Measurements from ENCODE around the gene OSCAR. TPM values are rescaled to one million over a fixed set of nuclear protein-coding genes. Genes with fewer than 3 reads are reported as not detected.

The OSCAR gene
- total RNA-seq, 1 donor from 2014 or later = 0.52 TPM

GRCh38 chr19:54095136-54095858 is 5.3 kb downstream of the OSCAR start:
- Histone ChIP-seq H3K36me3 (ENCODE audit: control insufficient read depth in 3 of 3, insufficient read depth in 3 of 3, low read length in 3 of 3) (no peaks in the 10 kb centered on the region), H3K27ac (ENCODE audit: low read depth, low read length) (no peak overlapping the region), H3K9me3 (ENCODE audit: control insufficient read depth in 3 of 3, low read length in 3 of 3) (no peaks in the 10 kb centered on the region), H3K27me3 (ENCODE audit: control insufficient read depth in 3 of 3, insufficient read depth in 3 of 3, low read length in 3 of 3) (peaks cover 18 to 28% (median 20%) of the 10 kb centered on the region in 3 donors), H3K9ac (ENCODE audit: low read depth in 1 of 3, low read length in 3 of 3) (peak overlapping the region in 1 of 3 donors; percentile 16), H3K4me1 (ENCODE audit: control insufficient read depth in 3 of 3, insufficient read depth in 3 of 3, low read length in 3 of 3) (peaks cover 0 to 4% (median 2%) of the 10 kb centered on the region in 3 donors), H3K4me3 (ENCODE audit: low read length in 3 of 3) (no peak overlapping the region)

- no peaks in the 10 kb centered on the region for H3K36me3 ChIP-seq (ENCODE audit: control insufficient read depth in 3 of 3, insufficient read depth in 3 of 3, low read length in 3 of 3)
- H3K9ac ChIP-seq (ENCODE audit: low read depth in 1 of 3, low read length in 3 of 3) = no peak overlapping the region
- H3K4me1 ChIP-seq (ENCODE audit: control insufficient read depth in 3 of 3, insufficient read depth in 3 of 3, low read length in 3 of 3) = peaks cover 0 to 4% (median 2%) of the 10 kb centered on the region in 3 donors
- peaks cover 18 to 27% (median 21%) of the 10 kb centered on the region in 3 donors for H3K27me3 ChIP-seq (ENCODE audit: control insufficient read depth in 3 of 3, insufficient read depth in 3 of 3, low read length in 3 of 3)
- no peaks in the 10 kb centered on the region for H3K9me3 ChIP-seq (ENCODE audit: control insufficient read depth in 3 of 3, low read length in 3 of 3)
- H3K4me3 ChIP-seq (ENCODE audit: low read length in 3 of 3) = no peak overlapping the region
- no peak overlapping the region for H3K27ac ChIP-seq (ENCODE audit: low read depth, low read length)
Observed at GRCh38 chr19:54094426-54095000, 6.1 kb downstream of the OSCAR start.

GRCh38 chr19:54084410-54084809 is 16.2 kb downstream of the OSCAR start:
- Histone ChIP-seq H3K4me3 (ENCODE audit: low read length in 3 of 3) (no peak overlapping the region), H3K27ac (ENCODE audit: low read depth, low read length) (no peak overlapping the region), H3K9me3 (ENCODE audit: control insufficient read depth in 3 of 3, low read length in 3 of 3) (peaks cover 2 to 6% (median 5%) of the 10 kb centered on the region in 3 donors), H3K4me1 (ENCODE audit: control insufficient read depth in 3 of 3, insufficient read depth in 3 of 3, low read length in 3 of 3) (no peaks in the 10 kb centered on the region), H3K27me3 (ENCODE audit: control insufficient read depth in 3 of 3, insufficient read depth in 3 of 3, low read length in 3 of 3) (peaks cover 0 to 2% (median 0%) of the 10 kb centered on the region in 3 donors), H3K36me3 (ENCODE audit: control insufficient read depth in 3 of 3, insufficient read depth in 3 of 3, low read length in 3 of 3) (no peaks in the 10 kb centered on the region), H3K9ac (ENCODE audit: low read depth in 1 of 3, low read length in 3 of 3) (no peak overlapping the region)

GRCh38 chr19:54081032-54081431 is 19.6 kb downstream of the OSCAR start, which contains the start of gene TARM1:
Gene TARM1 (minus strand): TSS chr19:54081365. CDS start chr19:54081340, 25 bp downstream.
- Histone ChIP-seq H3K4me1 (ENCODE audit: control insufficient read depth in 3 of 3, insufficient read depth in 3 of 3, low read length in 3 of 3) (no peaks in the 10 kb centered on the region), H3K27ac (ENCODE audit: low read depth, low read length) (no peak within 1 kb of the TSS), H3K27me3 (ENCODE audit: control insufficient read depth in 3 of 3, insufficient read depth in 3 of 3, low read length in 3 of 3) (peaks cover 0 to 4% (median 0%) of the 10 kb centered on the region in 3 donors), H3K4me3 (ENCODE audit: low read length in 3 of 3) (no peak within 1 kb of the TSS), H3K9ac (ENCODE audit: low read depth in 1 of 3, low read length in 3 of 3) (no peak within 1 kb of the TSS), H3K36me3 (ENCODE audit: control insufficient read depth in 3 of 3, insufficient read depth in 3 of 3, low read length in 3 of 3) (no peaks in the 10 kb centered on the region), H3K9me3 (ENCODE audit: control insufficient read depth in 3 of 3, low read length in 3 of 3) (peaks cover 2 to 6% (median 5%) of the 10 kb centered on the region in 3 donors)

- Histone ChIP-seq H3K9me3 (ENCODE audit: control insufficient read depth in 3 of 3, low read length in 3 of 3) (peaks cover 5 to 6% (median 6%) of the 10 kb centered on the region in 3 donors), H3K4me3 (ENCODE audit: low read length in 3 of 3) (no peak overlapping the region), H3K4me1 (ENCODE audit: control insufficient read depth in 3 of 3, insufficient read depth in 3 of 3, low read length in 3 of 3) (no peaks in the 10 kb centered on the region), H3K9ac (ENCODE audit: low read depth in 1 of 3, low read length in 3 of 3) (no peak overlapping the region), H3K27ac (ENCODE audit: low read depth, low read length) (no peak overlapping the region), H3K27me3 (ENCODE audit: control insufficient read depth in 3 of 3, insufficient read depth in 3 of 3, low read length in 3 of 3) (peaks cover 0 to 4% (median 0%) of the 10 kb centered on the region in 3 donors), H3K36me3 (ENCODE audit: control insufficient read depth in 3 of 3, insufficient read depth in 3 of 3, low read length in 3 of 3) (no peaks in the 10 kb centered on the region)
Observed at GRCh38 chr19:54077334-54077733, 23.3 kb downstream of the OSCAR start.

GRCh38 chr19:54074851-54075250 is 25.8 kb downstream of the OSCAR start:
- peaks cover 0 to 5% (median 2%) of the 10 kb centered on the region in 3 donors for H3K9me3 ChIP-seq (ENCODE audit: control insufficient read depth in 3 of 3, low read length in 3 of 3)
- peaks cover 0 to 4% (median 0%) of the 10 kb centered on the region in 3 donors for H3K27me3 ChIP-seq (ENCODE audit: control insufficient read depth in 3 of 3, insufficient read depth in 3 of 3, low read length in 3 of 3)
- H3K36me3 ChIP-seq (ENCODE audit: control insufficient read depth in 3 of 3, insufficient read depth in 3 of 3, low read length in 3 of 3) = no peaks in the 10 kb centered on the region
- no peak overlapping the region for H3K4me3 ChIP-seq (ENCODE audit: low read length in 3 of 3)
- no peak overlapping the region for H3K9ac ChIP-seq (ENCODE audit: low read depth in 1 of 3, low read length in 3 of 3)
- H3K27ac ChIP-seq (ENCODE audit: low read depth, low read length) = no peak overlapping the region
- H3K4me1 ChIP-seq (ENCODE audit: control insufficient read depth in 3 of 3, insufficient read depth in 3 of 3, low read length in 3 of 3) = no peaks in the 10 kb centered on the region

GRCh38 chr19:54073829-54074228 is 26.8 kb downstream of the OSCAR start:
- Histone ChIP-seq H3K36me3 (ENCODE audit: control insufficient read depth in 3 of 3, insufficient read depth in 3 of 3, low read length in 3 of 3) (no peaks in the 10 kb centered on the region), H3K9me3 (ENCODE audit: control insufficient read depth in 3 of 3, low read length in 3 of 3) (peaks cover 0 to 10% (median 3%) of the 10 kb centered on the region in 3 donors), H3K27ac (ENCODE audit: low read depth, low read length) (no peak overlapping the region), H3K9ac (ENCODE audit: low read depth in 1 of 3, low read length in 3 of 3) (no peak overlapping the region), H3K4me1 (ENCODE audit: control insufficient read depth in 3 of 3, insufficient read depth in 3 of 3, low read length in 3 of 3) (no peaks in the 10 kb centered on the region), H3K4me3 (ENCODE audit: low read length in 3 of 3) (no peak overlapping the region), H3K27me3 (ENCODE audit: control insufficient read depth in 3 of 3, insufficient read depth in 3 of 3, low read length in 3 of 3) (peaks cover 0 to 1% (median 0%) of the 10 kb centered on the region in 3 donors)

- Histone ChIP-seq H3K9me3 (ENCODE audit: control insufficient read depth in 3 of 3, low read length in 3 of 3) (peaks cover 0 to 10% (median 3%) of the 10 kb centered on the region in 3 donors), H3K4me3 (ENCODE audit: low read length in 3 of 3) (no peak overlapping the region), H3K4me1 (ENCODE audit: control insufficient read depth in 3 of 3, insufficient read depth in 3 of 3, low read length in 3 of 3) (no peaks in the 10 kb centered on the region), H3K36me3 (ENCODE audit: control insufficient read depth in 3 of 3, insufficient read depth in 3 of 3, low read length in 3 of 3) (no peaks in the 10 kb centered on the region), H3K9ac (ENCODE audit: low read depth in 1 of 3, low read length in 3 of 3) (no peak overlapping the region), H3K27ac (ENCODE audit: low read depth, low read length) (no peak overlapping the region), H3K27me3 (ENCODE audit: control insufficient read depth in 3 of 3, insufficient read depth in 3 of 3, low read length in 3 of 3) (no peaks in the 10 kb centered on the region)
Observed at GRCh38 chr19:54069470-54069869, 31.1 kb downstream of the OSCAR start.

- Histone ChIP-seq H3K4me1 (ENCODE audit: control insufficient read depth in 3 of 3, insufficient read depth in 3 of 3, low read length in 3 of 3) (no peaks in the 10 kb centered on the region), H3K4me3 (ENCODE audit: low read length in 3 of 3) (no peak within 1 kb of the TSS), H3K36me3 (ENCODE audit: control insufficient read depth in 3 of 3, insufficient read depth in 3 of 3, low read length in 3 of 3) (no peaks in the 10 kb centered on the region), H3K9ac (ENCODE audit: low read depth in 1 of 3, low read length in 3 of 3) (no peak within 1 kb of the TSS), H3K27me3 (ENCODE audit: control insufficient read depth in 3 of 3, insufficient read depth in 3 of 3, low read length in 3 of 3) (no peaks in the 10 kb centered on the region), H3K27ac (ENCODE audit: low read depth, low read length) (no peak within 1 kb of the TSS), H3K9me3 (ENCODE audit: control insufficient read depth in 3 of 3, low read length in 3 of 3) (no peaks in the 10 kb centered on the region)
Observed at GRCh38 chr19:54063350-54064116, 37.1 kb downstream of the OSCAR start, which contains the start of gene VSTM1. Gene VSTM1 (minus strand): TSS chr19:54063897. CDS start chr19:54063777, 120 bp downstream.

Data from skeletal muscle tissue (tissue), 4 donors.